HepG2 (cell line): ENCODE results near the gene AXIN1. TPM values are rescaled to one million over a fixed set of nuclear protein-coding genes. Genes with fewer than 3 reads are reported as not detected.

Experiments used
- CAMTA2 ChIP-seq: sonication (generic); formaldehyde crosslinking; IDR thresholded peaks from 2 replicates; pipeline ENCODE4 v1.4.0; 2020; ENCODE audit warnings: mild to moderate bottlenecking, missing genetic modification reagents, borderline replicate concordance
- HOXA9 ChIP-seq: sonication (generic); formaldehyde crosslinking; IDR thresholded peaks from 2 replicates; pipeline ENCODE4 v1.8.1; 2022; ENCODE audit warnings: missing genetic modification reagents, mild to moderate bottlenecking, moderate library complexity, borderline replicate concordance
- NKX3-1 ChIP-seq: sonication (generic); formaldehyde crosslinking; IDR thresholded peaks from 2 replicates; pipeline ENCODE4 v1.5.0; 2020; ENCODE audit warnings: missing genetic modification reagents
- NRL ChIP-seq: sonication (generic); formaldehyde crosslinking; IDR thresholded peaks from 2 replicates; pipeline ENCODE4 v1.5.0; 2020; ENCODE audit warnings: missing genetic modification reagents, mild to moderate bottlenecking, moderate library complexity, borderline replicate concordance
- PAXIP1 ChIP-seq: sonication (generic); formaldehyde crosslinking; conservative IDR thresholded peaks from 2 replicates; pipeline ENCODE4 v1.4.0; 2020; ENCODE audit warnings: mild to moderate bottlenecking, missing genetic modification reagents, moderate library complexity
- RARA ChIP-seq: IDR thresholded peaks from 2 replicates; pipeline ENCODE4 v1.6.1; 2016; ENCODE audit warnings: missing genetic modification reagents, missing compliant biosample characterization
- SMAD9 ChIP-seq: sonication (generic); formaldehyde crosslinking; IDR thresholded peaks from 2 replicates; pipeline ENCODE4 v1.5.1; 2020; ENCODE audit warnings: mild to moderate bottlenecking, missing genetic modification reagents
- SOX5 ChIP-seq: IDR thresholded peaks from 2 replicates; pipeline ENCODE4 v1.6.1; 2016; ENCODE audit warnings: borderline replicate concordance
- TFDP1 ChIP-seq: IDR thresholded peaks from 2 replicates; pipeline ENCODE4 v1.6.1; 2016; ENCODE audit warnings: missing compliant biosample characterization, missing genetic modification reagents, borderline replicate concordance
- TFE3 ChIP-seq: IDR thresholded peaks from 2 replicates; pipeline ENCODE4 v1.6.1; 2016
- ZFY ChIP-seq: sonication (generic); formaldehyde crosslinking; IDR thresholded peaks from 2 replicates; pipeline ENCODE4 v1.4.0; 2020; ENCODE audit warnings: missing genetic modification reagents
- ZMYM2 ChIP-seq: sonication (generic); formaldehyde crosslinking; IDR thresholded peaks from 2 replicates; pipeline ENCODE4 v1.8.0; 2022; ENCODE audit warnings: mild to moderate bottlenecking, missing genetic modification reagents
- ZNF33A ChIP-seq: sonication (generic); formaldehyde crosslinking; IDR thresholded peaks from 2 replicates; pipeline ENCODE4 v1.5.1; 2020; ENCODE audit warnings: missing genetic modification reagents, mild to moderate bottlenecking, moderate library complexity, borderline replicate concordance
- ZNF362 ChIP-seq: sonication (generic); formaldehyde crosslinking; IDR thresholded peaks from 2 replicates; pipeline ENCODE4 v1.4.0; 2020; ENCODE audit warnings: missing genetic modification reagents, mild to moderate bottlenecking, borderline replicate concordance
- ZNF383 ChIP-seq: sonication (generic); formaldehyde crosslinking; IDR thresholded peaks from 2 replicates; pipeline ENCODE4 v1.4.0; 2020; ENCODE audit warnings: missing genetic modification reagents, mild to moderate bottlenecking, borderline replicate concordance
- ZNF543 ChIP-seq: sonication (generic); formaldehyde crosslinking; IDR thresholded peaks from 2 replicates; pipeline ENCODE4 v1.4.0; 2020; ENCODE audit warnings: mild to moderate bottlenecking, missing genetic modification reagents
- ZNF580 ChIP-seq: IDR thresholded peaks from 2 replicates; pipeline ENCODE4 v1.6.1; 2016; ENCODE audit warnings: low read depth, borderline replicate concordance
- ZNF839 ChIP-seq: sonication (generic); formaldehyde crosslinking; IDR thresholded peaks from 2 replicates; pipeline ENCODE4 v1.4.0; 2020; ENCODE audit warnings: missing genetic modification reagents, mild to moderate bottlenecking, borderline replicate concordance
- ZSCAN20 ChIP-seq: sonication (generic); formaldehyde crosslinking; IDR thresholded peaks from 2 replicates; pipeline ENCODE4 v1.4.0; 2020; ENCODE audit warnings: missing genetic modification reagents, mild to moderate bottlenecking, borderline replicate concordance
- polyA plus RNA-seq, 8 experiments: library from polyadenylated mRNA; depleted of rRNA in 3 of 8; stranded (reverse) in 7 of 8; unstranded in 1 of 8; fragments of >200 nt; fragmentation: Illumina TruSeq in 4 of 8; extraction: Trizol in 4 of 8; gene quantifications; 2 replicates each; pipeline versions ENCODE4 v1.2.1 to v1.2.3, GENCODE V29; 2011 to 2016; ENCODE audit warnings: low read depth in 4 of 8, missing spikeins in 1 of 8, mixed read lengths in 1 of 8; ENCODE audit not compliant: insufficient read depth in 1 of 8
- total RNA-seq, 5 experiments: library from RNA; depleted of rRNA; stranded (reverse); fragments of >200 nt; fragmentation: Illumina TruSeq; extraction: Trizol; gene quantifications; 2 replicates each; pipeline ENCODE4 v1.2.3, GENCODE V29; 2016; ENCODE audit warnings: low read depth in 1 of 5

The AXIN1 gene
- total and polyA plus RNA-seq, 2 of the 13 experiments (the other 11 are each of a cell fraction or from before 2014, with no cell fraction given): 24.0 to 26.0 TPM

GRCh38 chr16:340370-341091 lies 12.0 kb downstream of the AXIN1 start (continued):
- 0 out of 2 replicates have a peak, but pooled peaks have one; percentile 17 for TF ChIP-seq ZMYM2 (CRISPR knock-in tag)
- peak; percentile 59; the same call in 1 of the 2 replicates for TF ChIP-seq SOX5
- no peak for TF ChIP-seq NRL
- TF ChIP-seq SMAD9: no peak
- TF ChIP-seq ZFY (CRISPR knock-in tag): peak; percentile 85
- no peak for TF ChIP-seq NKX3-1 (CRISPR knock-in tag)
- TF ChIP-seq TFE3 (CRISPR knock-in tag): no peak
- TF ChIP-seq ZSCAN20 (CRISPR knock-in tag): 0 out of 2 replicates have a peak, but pooled peaks have one; percentile 56
- TF ChIP-seq PAXIP1 (CRISPR knock-in tag): peak; percentile 71
- peak; percentile 23; the same call in 1 of the 2 replicates for TF ChIP-seq ZNF543
- TF ChIP-seq ZNF839 (CRISPR knock-in tag): no peak
- TF ChIP-seq ZNF383 (CRISPR knock-in tag): no peak
- peak; percentile 46; the same call in 1 of the 2 replicates for TF ChIP-seq RARA (CRISPR knock-in tag)
- no peak for TF ChIP-seq ZNF33A (CRISPR knock-in tag)
- TF ChIP-seq HOXA9 (CRISPR knock-in tag): no peak
- no peak for TF ChIP-seq ZNF580 (CRISPR knock-in tag)
- no peak for TF ChIP-seq CAMTA2
- 0 out of 2 replicates have a peak, but pooled peaks have one; percentile 5 for TF ChIP-seq ZNF362
- TF ChIP-seq TFDP1: peak; percentile 66; the same call in 1 of the 2 replicates
